ENCODE measurements around the gene PLBD2.

PLBD2 gene

GRCh38 chr12:113358381-113359132, at the start of gene PLBD2:
TSS of gene PLBD2 (plus strand) at chr12:113358587. CDS start at chr12:113358601, 14 bp downstream.
- peak; percentile 96 for DNase-seq

GRCh38 chr12:113310489-113310888, 47.9 kb upstream of the PLBD2 start:
- DNase-seq: no peak

GRCh38 chr12:113314121-113314529, 44.3 kb upstream of the PLBD2 start:
- no peak for DNase-seq

- DNase-seq: no peak
Observed at GRCh38 chr12:113315358-113315757, 43.0 kb upstream of the PLBD2 start.

- no peak for DNase-seq
Observed at GRCh38 chr12:113316155-113316554, 42.2 kb upstream of the PLBD2 start.

- no peak for DNase-seq
Observed at GRCh38 chr12:113317122-113317521, 41.3 kb upstream of the PLBD2 start.

- no peak for DNase-seq
Observed at GRCh38 chr12:113318046-113318656, 40.2 kb upstream of the PLBD2 start.

GRCh38 chr12:113318900-113319628, 39.3 kb upstream of the PLBD2 start:
- no peak for DNase-seq

GRCh38 chr12:113320401-113320800, 38.0 kb upstream of the PLBD2 start:
- no peak for DNase-seq

- no peak for DNase-seq
Observed at GRCh38 chr12:113322343-113322742, 36.0 kb upstream of the PLBD2 start.

- DNase-seq: no peak
Observed at GRCh38 chr12:113325916-113326315, 32.5 kb upstream of the PLBD2 start.

- no peak for DNase-seq
Observed at GRCh38 chr12:113326775-113327395, 31.5 kb upstream of the PLBD2 start.

GRCh38 chr12:113328368-113328889, 30.0 kb upstream of the PLBD2 start:
- no peak for DNase-seq

- DNase-seq: no peak
Observed at GRCh38 chr12:113329022-113329790, 29.2 kb upstream of the PLBD2 start.

GRCh38 chr12:113329791-113330417, 28.5 kb upstream of the PLBD2 start:
- no peak for DNase-seq

- no peak for DNase-seq
Observed at GRCh38 chr12:113330505-113330904, 27.9 kb upstream of the PLBD2 start.

- DNase-seq: no peak
Observed at GRCh38 chr12:113332688-113333417, 25.5 kb upstream of the PLBD2 start.

- no peak for DNase-seq
Observed at GRCh38 chr12:113333418-113333750, 25.0 kb upstream of the PLBD2 start.

GRCh38 chr12:113333877-113334785, 24.3 kb upstream of the PLBD2 start:
- peak; percentile 23 for DNase-seq

All from CD4-positive, alpha-beta T cell treated with Interleukin-12 subunit alpha and Interleukin-12 subunit beta, for 1 hour (primary cell).